Activated CD8-positive, alpha-beta T cell treated with anti-CD3 and anti-CD28 coated beads, Interleukin-2, amount 10 ng/mL, durations not matched to agents 7 days and 5 days (primary cell): ENCODE results near the gene PAX2. TPM values are rescaled to one million over a fixed set of nuclear protein-coding genes. Genes with fewer than 3 reads are reported as not detected.

Experiments used
- ATAC-seq: fragments of 150-1000 bp; cut with Tn5 transposase; one replicate; pipeline ENCODE4 v1.10.0; 2021; ENCODE audit warnings: moderate library complexity
- CTCF ChIA-PET: fragments of 350-600 bp; sonication (Branson Sonifier 250); formaldehyde crosslinking; loops from one replicate; lab custom pipeline; 2021; ENCODE audit warnings: antibody characterized with exemption; lab: Charles Lee
- POLR2A ChIA-PET: fragments of 350-600 bp; sonication (Branson Sonifier 250); formaldehyde crosslinking; loops from one replicate; lab custom pipeline; 2021; ENCODE audit warnings: antibody characterized with exemption; lab: Charles Lee
- DNase-seq: peaks from one replicate; pipeline ENCODE4 v3.0.0-alpha.2; 2020
- H3K27ac Mint-ChIP-seq: one replicate; pipeline ENCODE4 v1.8.0; 2021; ENCODE audit warnings: mild to moderate bottlenecking, mixed read lengths
- H3K27me3 Mint-ChIP-seq: one replicate; pipeline ENCODE4 v1.8.0; 2021; ENCODE audit warnings: low read depth, mixed read lengths
- H3K36me3 Mint-ChIP-seq: one replicate; pipeline ENCODE4 v1.8.0; 2021; ENCODE audit warnings: low read depth, mixed read lengths
- H3K4me1 Mint-ChIP-seq: one replicate; pipeline ENCODE4 v1.8.0; 2021; ENCODE audit warnings: low read depth, mixed read lengths
- H3K4me3 Mint-ChIP-seq: one replicate; pipeline ENCODE4 v1.8.0; 2021; ENCODE audit warnings: mild to moderate bottlenecking, mixed read lengths
- H3K9me3 Mint-ChIP-seq: one replicate; pipeline ENCODE4 v1.8.0; 2022; ENCODE audit warnings: mixed read lengths; ENCODE audit not compliant: insufficient read depth
- total RNA-seq, 2 experiments: library from RNA; stranded (reverse); gene quantifications; one replicate each; pipeline ENCODE4 v1.2.3, GENCODE V29; 2021

Gene PAX2
- total RNA-seq, 2 experiments from 2014 or later: not detected

- ATAC-seq: no peak
- Mint-ChIP-seq H3K4me3 (no peak overlapping the region), H3K27me3 (peaks cover 33% of the 10 kb centered on the region), H3K27ac (no peak overlapping the region), H3K36me3 (no peaks in the 10 kb centered on the region), H3K9me3 (no peaks in the 10 kb centered on the region), H3K4me1 (no peaks in the 10 kb centered on the region)
- POLR2A ChIA-PET: no interaction called here
- CTCF ChIA-PET: no interaction called here
- no peak for DNase-seq
Observed at GRCh38 chr10:100790761-100791208, 45.4 kb downstream of the PAX2 start.

GRCh38 chr10:100791369-100792058 is 46.1 kb downstream of the PAX2 start:
- Mint-ChIP-seq H3K9me3 (no peaks in the 10 kb centered on the region), H3K4me3 (no peak overlapping the region), H3K4me1 (no peaks in the 10 kb centered on the region), H3K27me3 (peaks cover 31% of the 10 kb centered on the region), H3K36me3 (no peaks in the 10 kb centered on the region), H3K27ac (no peak overlapping the region)
- CTCF ChIA-PET: no interaction called here
- DNase-seq (no peak), ATAC-seq (no peak)
- POLR2A ChIA-PET: no interaction called here

GRCh38 chr10:100792574-100792973 is 47.2 kb downstream of the PAX2 start:
- no peak for ATAC-seq
- H3K4me1 Mint-ChIP-seq: no peaks in the 10 kb centered on the region
- no peak for DNase-seq
- no peak overlapping the region for H3K27ac Mint-ChIP-seq
- POLR2A ChIA-PET: no interaction called here
- no peaks in the 10 kb centered on the region for H3K36me3 Mint-ChIP-seq
- no peaks in the 10 kb centered on the region for H3K9me3 Mint-ChIP-seq
- H3K4me3 Mint-ChIP-seq: no peak overlapping the region
- peaks cover 25% of the 10 kb centered on the region for H3K27me3 Mint-ChIP-seq
- CTCF ChIA-PET: no interaction called here

GRCh38 chr10:100793055-100793454 is 47.7 kb downstream of the PAX2 start:
- no peak for ATAC-seq
- H3K9me3 Mint-ChIP-seq: no peaks in the 10 kb centered on the region
- H3K4me1 Mint-ChIP-seq: no peaks in the 10 kb centered on the region
- ChIA-PET POLR2A (no interaction called here), CTCF (no interaction called here)
- DNase-seq: no peak
- no peak overlapping the region for H3K27ac Mint-ChIP-seq
- peaks cover 22% of the 10 kb centered on the region for H3K27me3 Mint-ChIP-seq
- H3K4me3 Mint-ChIP-seq: no peak overlapping the region
- no peaks in the 10 kb centered on the region for H3K36me3 Mint-ChIP-seq

- DNase-seq: no peak
- Mint-ChIP-seq H3K4me1 (no peaks in the 10 kb centered on the region), H3K27ac (no peak overlapping the region), H3K4me3 (no peak overlapping the region), H3K36me3 (no peaks in the 10 kb centered on the region), H3K27me3 (peaks cover 55% of the 10 kb centered on the region), H3K9me3 (no peaks in the 10 kb centered on the region)
- POLR2A ChIA-PET: no interaction called here
- no peak for ATAC-seq
- CTCF ChIA-PET: no interaction called here
Observed at GRCh38 chr10:100799881-100800280, 54.5 kb downstream of the PAX2 start.

DNA sequence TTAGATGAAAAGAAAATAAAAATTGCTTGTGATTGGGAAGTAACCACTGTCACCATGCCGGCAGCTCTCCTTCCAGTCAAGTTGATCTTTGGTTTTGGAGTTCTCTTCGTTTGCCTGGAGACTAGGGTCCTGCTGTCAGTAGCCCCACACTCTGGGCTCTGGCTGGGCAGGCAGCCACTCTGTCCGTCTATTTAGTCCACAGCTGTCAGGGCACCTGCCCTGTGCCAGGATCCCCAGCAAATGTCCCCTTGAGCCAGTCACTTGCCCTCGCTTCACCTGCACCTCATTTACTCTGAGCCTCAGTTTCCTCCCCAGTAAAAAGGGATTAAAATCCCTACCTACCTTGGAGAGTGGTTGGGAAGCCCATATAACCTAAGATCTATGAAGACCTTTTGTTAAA is 55.5 kb downstream of the PAX2 start:
- H3K36me3 Mint-ChIP-seq: no peaks in the 10 kb centered on the region
- ChIA-PET CTCF (no interaction called here), POLR2A (no interaction called here)
- peaks cover 55% of the 10 kb centered on the region for H3K27me3 Mint-ChIP-seq
- no peak overlapping the region for H3K27ac Mint-ChIP-seq
- no peaks in the 10 kb centered on the region for H3K4me1 Mint-ChIP-seq
- ATAC-seq (no peak), DNase-seq (no peak)
- no peak overlapping the region for H3K4me3 Mint-ChIP-seq
- no peaks in the 10 kb centered on the region for H3K9me3 Mint-ChIP-seq

- DNase-seq (no peak), ATAC-seq (no peak)
- no peaks in the 10 kb centered on the region for H3K36me3 Mint-ChIP-seq
- no peaks in the 10 kb centered on the region for H3K9me3 Mint-ChIP-seq
- no peaks in the 10 kb centered on the region for H3K4me1 Mint-ChIP-seq
- ChIA-PET CTCF (no interaction called here), POLR2A (no interaction called here)
- H3K27me3 Mint-ChIP-seq: peaks cover 49% of the 10 kb centered on the region
- no peak overlapping the region for H3K27ac Mint-ChIP-seq
- H3K4me3 Mint-ChIP-seq: no peak overlapping the region
Observed at GRCh38 chr10:100802196-100802595, 56.8 kb downstream of the PAX2 start.

DNA sequence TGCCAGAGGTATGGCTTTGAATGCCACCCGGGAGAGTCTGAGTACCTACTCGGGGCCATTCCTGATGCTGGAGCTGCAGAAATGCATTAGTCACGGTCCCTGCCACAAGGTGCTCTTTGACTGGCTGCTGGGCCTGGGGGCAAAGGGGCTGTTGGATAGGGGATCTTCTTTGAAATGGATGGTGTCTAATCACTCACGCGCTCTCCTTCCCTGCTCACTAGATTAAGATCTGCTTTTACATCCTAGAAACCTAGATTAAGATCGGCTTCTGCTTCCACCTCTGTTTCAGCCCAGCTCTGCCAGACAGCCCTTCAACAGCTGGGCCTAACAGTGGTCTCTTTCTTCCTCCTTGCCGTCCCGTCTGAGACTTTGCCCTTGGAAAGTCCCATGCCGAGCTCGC is 57.2 kb downstream of the PAX2 start:
- H3K36me3 Mint-ChIP-seq: no peaks in the 10 kb centered on the region
- peaks cover 53% of the 10 kb centered on the region for H3K27me3 Mint-ChIP-seq
- H3K4me1 Mint-ChIP-seq: no peaks in the 10 kb centered on the region
- ATAC-seq (no peak), DNase-seq (no peak)
- H3K4me3 Mint-ChIP-seq: no peak overlapping the region
- CTCF ChIA-PET: no interaction called here
- H3K27ac Mint-ChIP-seq: no peak overlapping the region
- POLR2A ChIA-PET: no interaction called here
- H3K9me3 Mint-ChIP-seq: no peaks in the 10 kb centered on the region

GRCh38 chr10:100803492-100803891 is 58.1 kb downstream of the PAX2 start:
- H3K27ac Mint-ChIP-seq: no peak overlapping the region
- peaks cover 51% of the 10 kb centered on the region for H3K27me3 Mint-ChIP-seq
- ChIA-PET CTCF (no interaction called here), POLR2A (no interaction called here)
- H3K9me3 Mint-ChIP-seq: no peaks in the 10 kb centered on the region
- no peaks in the 10 kb centered on the region for H3K36me3 Mint-ChIP-seq
- no peak for ATAC-seq
- no peaks in the 10 kb centered on the region for H3K4me1 Mint-ChIP-seq
- no peak overlapping the region for H3K4me3 Mint-ChIP-seq
- no peak for DNase-seq

DNA sequence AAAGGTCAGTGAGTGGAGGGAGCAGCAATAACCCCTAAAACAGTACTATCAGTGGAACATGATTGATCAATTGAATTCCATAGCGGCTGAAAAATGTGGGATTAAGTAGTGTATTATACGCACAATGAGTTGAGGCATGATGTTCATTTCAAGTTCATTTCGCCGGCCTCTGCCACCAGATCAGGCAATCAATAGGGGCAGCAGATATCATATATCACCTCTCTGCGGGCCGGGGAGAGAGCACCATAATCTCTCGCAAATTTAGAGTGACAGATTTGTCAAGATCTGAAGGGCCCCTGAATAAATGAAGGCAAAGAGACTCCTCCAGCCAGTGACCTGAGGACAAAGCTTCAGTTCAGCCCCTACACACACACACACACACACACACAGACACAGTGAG is 58.5 kb downstream of the PAX2 start:
- H3K4me3 Mint-ChIP-seq: no peak overlapping the region
- H3K27me3 Mint-ChIP-seq: peaks cover 47% of the 10 kb centered on the region
- H3K4me1 Mint-ChIP-seq: no peaks in the 10 kb centered on the region
- H3K27ac Mint-ChIP-seq: no peak overlapping the region
- ATAC-seq: no peak
- ChIA-PET CTCF (no interaction called here), POLR2A (no interaction called here)
- DNase-seq: no peak
- no peaks in the 10 kb centered on the region for H3K9me3 Mint-ChIP-seq
- H3K36me3 Mint-ChIP-seq: no peaks in the 10 kb centered on the region

- POLR2A ChIA-PET: no interaction called here
- H3K27me3 Mint-ChIP-seq: peaks cover 52% of the 10 kb centered on the region
- ATAC-seq: no peak
Observed at GRCh38 chr10:100805543-100806355, 60.4 kb downstream of the PAX2 start.

GRCh38 chr10:100806356-100806645 is 60.9 kb downstream of the PAX2 start:
- H3K27me3 Mint-ChIP-seq: peaks cover 53% of the 10 kb centered on the region
- POLR2A ChIA-PET: interaction anchor here (0.6 kb wide), 1 partner anchor 68 kb away, joined by 3 read pairs; no protein-coding TSS in a partner anchor
- no peak overlapping the region for H3K4me3 Mint-ChIP-seq
- no peaks in the 10 kb centered on the region for H3K4me1 Mint-ChIP-seq
- H3K27ac Mint-ChIP-seq: no peak overlapping the region
- H3K36me3 Mint-ChIP-seq: no peaks in the 10 kb centered on the region
- DNase-seq (no peak), ATAC-seq (no peak)
- CTCF ChIA-PET: no interaction called here
- no peaks in the 10 kb centered on the region for H3K9me3 Mint-ChIP-seq

More at GRCh38 chr10:100805543-100806355, 60.4 kb downstream of the PAX2 start:
- Mint-ChIP-seq H3K27ac (no peak overlapping the region), H3K4me3 (no peak overlapping the region), H3K4me1 (no peaks in the 10 kb centered on the region), H3K9me3 (no peaks in the 10 kb centered on the region), H3K36me3 (no peaks in the 10 kb centered on the region)
- CTCF ChIA-PET: no interaction called here
- no peak for DNase-seq
